HG03521 (cell line): ENCODE data around the gene NFU1.

Source experiments
- ATAC-seq: cut with Tn5 transposase; IDR thresholded peaks from one replicate; pipeline ENCODE4 v1.9.1; 2021; ENCODE audit warnings: mild to moderate bottlenecking, moderate library complexity; ENCODE audit not compliant: unreplicated experiment

Gene NFU1

DNA sequence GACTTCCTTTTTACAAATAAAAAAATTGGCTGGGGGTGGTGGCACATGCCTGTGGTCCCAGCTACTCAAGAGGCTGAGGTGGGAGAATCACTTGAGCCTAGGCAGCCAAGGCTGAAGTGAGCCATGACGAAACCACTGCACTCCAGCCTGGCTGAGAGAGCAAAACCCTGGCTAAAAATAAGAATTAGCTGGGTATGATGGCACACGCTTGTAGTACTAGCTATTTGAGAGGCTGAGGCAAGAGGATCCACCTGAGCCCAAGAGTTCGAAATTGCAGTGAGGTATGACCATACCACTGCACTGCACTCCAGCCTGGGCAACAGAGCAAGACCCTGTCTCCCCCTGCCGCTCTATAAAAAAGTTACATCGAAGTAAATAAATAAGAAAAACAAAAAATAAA lies 83.9 kb downstream of the NFU1 start:
- no peak for ATAC-seq

GRCh38 chr2:69348781-69349180 lies 88.5 kb downstream of the NFU1 start:
- ATAC-seq, result no peak
